Liver (tissue), 3 donors: ENCODE results near the gene BTG2.

ENCODE experiments used
- CTCF ChIP-seq: fragments of 150-350 bp; IDR thresholded peaks from 2 replicates; pipeline ENCODE4 v1.5.1; 2017; ENCODE audit warnings: improper control_type of control experiment, low read depth, low read length; ENCODE audit not compliant: missing input control
- JUND ChIP-seq, 2 donors: IDR thresholded peaks; 2 replicates each; pipeline ENCODE4 v1.6.1; 2016; ENCODE audit warnings: antibody characterized with exemption in 2 of 2
- RXRA ChIP-seq, 2 donors: IDR thresholded peaks; 2 replicates each; pipeline ENCODE4 v1.6.1; 2017 to 2018; ENCODE audit warnings: antibody characterized with exemption in 2 of 2, mild to moderate bottlenecking in 1 of 2
- TAF1 ChIP-seq: conservative IDR thresholded peaks from 2 replicates; pipeline ENCODE4 v1.6.1; 2016; ENCODE audit warnings: antibody characterized with exemption, mild to moderate bottlenecking
- YY1 ChIP-seq: IDR thresholded peaks from 2 replicates; pipeline ENCODE4 v1.6.1; 2016; ENCODE audit warnings: antibody characterized with exemption, mild to moderate bottlenecking
- donor health status: healthy.
- donor health status: healthy.

DNA sequence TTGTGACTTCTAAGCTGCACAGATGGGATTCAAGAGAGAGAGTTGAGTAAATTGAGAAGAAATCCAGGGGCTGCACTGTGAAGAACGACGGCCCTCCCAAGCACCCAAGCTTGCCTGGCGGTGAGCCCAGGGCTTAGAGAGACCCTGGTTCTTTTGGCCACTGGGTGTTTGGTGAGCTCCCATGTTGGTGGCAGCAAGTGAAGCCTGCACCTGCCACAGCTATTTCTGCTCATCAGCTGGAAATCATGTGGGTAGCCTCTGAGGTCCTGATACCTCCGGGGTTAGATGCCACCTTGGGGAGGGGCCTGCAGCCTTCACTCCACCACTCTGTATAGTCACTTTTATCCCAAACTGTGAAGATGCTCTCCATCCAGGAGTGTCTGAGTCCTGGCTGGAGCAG, 6.2 kb upstream of the BTG2 start:
- no peak for TF ChIP-seq CTCF
- TF ChIP-seq RXRA (IDR thresholded peaks at IDR 0.05) = no peak
- no peak for TF ChIP-seq YY1
- no peak for TF ChIP-seq TAF1
- no peak for TF ChIP-seq JUND (IDR thresholded peaks at IDR 0.05)
